HEK293 (cell line): Measurements from ENCODE around the gene SCUBE1.

Source experiments
- FEZF1 ChIP-seq: fragments of 450-650 bp; formaldehyde crosslinking; IDR thresholded peaks from 2 replicates; pipeline ENCODE4 v1.5.1; 2016; ENCODE audit warnings: missing biosample characterization, missing genetic modification characterization
- KLF7 ChIP-seq: fragments of 450-650 bp; formaldehyde crosslinking; IDR thresholded peaks from 2 replicates; pipeline ENCODE4 v1.5.1; 2016; ENCODE audit warnings: missing biosample characterization, missing genetic modification characterization, borderline replicate concordance
- ZBTB17 ChIP-seq: fragments of 450-650 bp; formaldehyde crosslinking; IDR thresholded peaks from 2 replicates; pipeline ENCODE4 v1.5.1; 2016; ENCODE audit warnings: missing biosample characterization, missing genetic modification characterization
- ZNF596 ChIP-seq: fragments of 450-650 bp; IDR thresholded peaks from 2 replicates; pipeline ENCODE4 v1.5.0; 2018; ENCODE audit warnings: missing biosample characterization, mild to moderate bottlenecking, missing genetic modification characterization, moderate library complexity
- TF ChIP-seq, protein P1 (sequence below): fragments of 450-650 bp; formaldehyde crosslinking; IDR thresholded peaks from 2 replicates; pipeline ENCODE4 v1.5.1; 2016; ENCODE audit warnings: missing biosample characterization, missing genetic modification characterization
- TF ChIP-seq, protein P2 (sequence below): fragments of 450-650 bp; formaldehyde crosslinking; IDR thresholded peaks from 2 replicates; pipeline ENCODE4 v1.5.1; 2016; ENCODE audit warnings: missing biosample characterization, missing genetic modification characterization
- TF ChIP-seq, protein P3 (sequence below): fragments of 450-650 bp; formaldehyde crosslinking; optimal IDR thresholded peaks from 2 replicates; pipeline ENCODE3; 2016; ENCODE audit warnings: missing biosample characterization, mild to moderate bottlenecking, missing genetic modification characterization
- TF ChIP-seq, protein P4 (sequence below): fragments of 450-650 bp; formaldehyde crosslinking; IDR thresholded peaks from 2 replicates; pipeline ENCODE4 v1.5.1; 2016; ENCODE audit warnings: missing biosample characterization, missing genetic modification characterization
- TF ChIP-seq, protein P5 (sequence below): fragments of 450-650 bp; formaldehyde crosslinking; IDR thresholded peaks from 2 replicates; pipeline ENCODE4 v1.5.1; 2016; ENCODE audit warnings: missing biosample characterization, missing genetic modification characterization
- TF ChIP-seq, protein P6 (sequence below): fragments of 450-650 bp; IDR thresholded peaks from 2 replicates; pipeline ENCODE4 v1.5.1; 2018; ENCODE audit warnings: missing biosample characterization, mild to moderate bottlenecking, missing genetic modification characterization
- TF ChIP-seq, protein P7 (sequence below): fragments of 450-650 bp; formaldehyde crosslinking; IDR thresholded peaks from 2 replicates; pipeline ENCODE4 v1.5.1; 2016; ENCODE audit warnings: missing biosample characterization, missing genetic modification characterization, borderline replicate concordance
- TF ChIP-seq, protein P8 (sequence below): fragments of 450-650 bp; formaldehyde crosslinking; conservative IDR thresholded peaks from 2 replicates; pipeline ENCODE4 v1.5.1; 2016; ENCODE audit warnings: low read depth, missing biosample characterization, missing genetic modification characterization

The SCUBE1 gene

DNA sequence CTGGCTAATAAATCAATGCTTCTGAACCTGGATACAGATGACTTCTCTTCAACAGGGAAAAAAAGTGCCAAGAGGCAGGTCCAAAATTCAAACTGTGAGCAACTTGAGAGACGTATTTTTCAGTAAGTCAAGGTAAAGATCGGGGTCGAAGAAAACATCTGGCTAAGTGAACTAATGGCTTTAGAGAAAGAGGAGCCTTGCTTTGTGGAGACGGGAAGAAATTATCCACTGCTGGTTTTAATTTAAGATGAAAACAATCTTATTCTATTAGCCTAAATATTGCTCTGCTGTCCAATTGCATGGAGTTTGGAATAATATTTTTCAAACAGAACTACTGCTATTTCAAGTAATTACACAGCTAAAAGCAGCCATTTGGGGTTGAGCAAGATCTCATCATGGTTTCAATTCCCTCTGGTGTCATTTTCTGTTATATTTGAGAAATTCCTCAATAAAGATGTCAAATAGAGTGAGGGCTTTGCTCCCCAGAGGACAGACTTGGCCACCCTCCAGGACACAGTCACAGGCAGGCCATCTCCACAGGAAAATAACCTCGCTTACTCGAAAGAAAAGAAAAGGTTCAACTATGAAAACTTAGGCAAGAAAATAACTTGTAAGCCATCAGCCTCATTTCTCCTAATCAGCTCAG is 29.8 kb downstream of the SCUBE1 start (continued):
- TF ChIP-seq, protein P1, sequence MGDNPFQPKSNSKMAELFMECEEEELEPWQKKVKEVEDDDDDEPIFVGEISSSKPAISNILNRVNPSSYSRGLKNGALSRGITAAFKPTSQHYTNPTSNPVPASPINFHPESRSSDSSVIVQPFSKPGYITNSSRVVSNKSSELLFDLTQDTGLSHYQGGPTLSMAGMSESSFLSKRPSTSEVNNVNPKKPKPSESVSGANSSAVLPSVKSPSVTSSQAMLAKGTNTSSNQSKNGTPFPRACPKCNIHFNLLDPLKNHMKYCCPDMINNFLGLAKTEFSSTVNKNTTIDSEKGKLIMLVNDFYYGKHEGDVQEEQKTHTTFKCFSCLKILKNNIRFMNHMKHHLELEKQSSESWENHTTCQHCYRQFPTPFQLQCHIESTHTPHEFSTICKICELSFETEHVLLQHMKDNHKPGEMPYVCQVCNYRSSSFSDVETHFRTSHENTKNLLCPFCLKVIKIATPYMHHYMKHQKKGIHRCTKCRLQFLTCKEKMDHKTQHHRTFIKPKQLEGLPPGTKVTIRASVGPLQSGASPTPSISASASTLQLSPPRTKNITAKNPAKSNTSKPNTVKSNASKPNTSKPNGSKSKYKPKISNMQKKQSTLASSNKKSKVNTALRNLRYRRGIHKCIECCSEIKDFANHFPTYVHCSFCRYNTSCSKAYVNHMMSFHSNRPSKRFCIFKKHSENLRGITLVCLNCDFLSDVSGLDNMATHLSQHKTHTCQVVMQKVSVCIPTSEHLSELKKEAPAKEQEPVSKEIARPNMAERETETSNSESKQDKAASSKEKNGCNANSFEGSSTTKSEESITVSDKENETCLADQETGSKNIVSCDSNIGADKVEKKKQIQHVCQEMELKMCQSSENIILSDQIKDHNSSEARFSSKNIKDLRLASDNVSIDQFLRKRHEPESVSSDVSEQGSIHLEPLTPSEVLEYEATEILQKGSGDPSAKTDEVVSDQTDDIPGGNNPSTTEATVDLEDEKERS (tag by site-specific recombination) = no peak
- peak; percentile 57; the same call in 1 of the 2 replicates for TF ChIP-seq ZNF596 (tag by site-specific recombination)
- TF ChIP-seq, protein P2, sequence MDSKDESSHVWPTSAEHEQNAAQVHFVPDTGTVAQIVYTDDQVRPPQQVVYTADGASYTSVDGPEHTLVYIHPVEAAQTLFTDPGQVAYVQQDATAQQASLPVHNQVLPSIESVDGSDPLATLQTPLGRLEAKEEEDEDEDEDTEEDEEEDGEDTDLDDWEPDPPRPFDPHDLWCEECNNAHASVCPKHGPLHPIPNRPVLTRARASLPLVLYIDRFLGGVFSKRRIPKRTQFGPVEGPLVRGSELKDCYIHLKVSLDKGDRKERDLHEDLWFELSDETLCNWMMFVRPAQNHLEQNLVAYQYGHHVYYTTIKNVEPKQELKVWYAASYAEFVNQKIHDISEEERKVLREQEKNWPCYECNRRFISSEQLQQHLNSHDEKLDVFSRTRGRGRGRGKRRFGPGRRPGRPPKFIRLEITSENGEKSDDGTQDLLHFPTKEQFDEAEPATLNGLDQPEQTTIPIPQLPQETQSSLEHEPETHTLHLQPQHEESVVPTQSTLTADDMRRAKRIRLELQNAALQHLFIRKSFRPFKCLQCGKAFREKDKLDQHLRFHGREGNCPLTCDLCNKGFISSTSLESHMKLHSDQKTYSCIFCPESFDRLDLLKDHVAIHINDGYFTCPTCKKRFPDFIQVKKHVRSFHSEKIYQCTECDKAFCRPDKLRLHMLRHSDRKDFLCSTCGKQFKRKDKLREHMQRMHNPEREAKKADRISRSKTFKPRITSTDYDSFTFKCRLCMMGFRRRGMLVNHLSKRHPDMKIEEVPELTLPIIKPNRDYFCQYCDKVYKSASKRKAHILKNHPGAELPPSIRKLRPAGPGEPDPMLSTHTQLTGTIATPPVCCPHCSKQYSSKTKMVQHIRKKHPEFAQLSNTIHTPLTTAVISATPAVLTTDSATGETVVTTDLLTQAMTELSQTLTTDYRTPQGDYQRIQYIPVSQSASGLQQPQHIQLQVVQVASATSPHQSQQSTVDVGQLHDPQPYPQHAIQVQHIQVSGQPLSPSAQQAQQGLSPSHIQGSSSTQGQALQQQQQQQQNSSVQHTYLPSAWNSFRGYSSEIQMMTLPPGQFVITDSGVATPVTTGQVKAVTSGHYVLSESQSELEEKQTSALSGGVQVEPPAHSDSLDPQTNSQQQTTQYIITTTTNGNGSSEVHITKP (tag by site-specific recombination) = peak; percentile 18; the same call in 1 of the 2 replicates
- TF ChIP-seq, protein P3, sequence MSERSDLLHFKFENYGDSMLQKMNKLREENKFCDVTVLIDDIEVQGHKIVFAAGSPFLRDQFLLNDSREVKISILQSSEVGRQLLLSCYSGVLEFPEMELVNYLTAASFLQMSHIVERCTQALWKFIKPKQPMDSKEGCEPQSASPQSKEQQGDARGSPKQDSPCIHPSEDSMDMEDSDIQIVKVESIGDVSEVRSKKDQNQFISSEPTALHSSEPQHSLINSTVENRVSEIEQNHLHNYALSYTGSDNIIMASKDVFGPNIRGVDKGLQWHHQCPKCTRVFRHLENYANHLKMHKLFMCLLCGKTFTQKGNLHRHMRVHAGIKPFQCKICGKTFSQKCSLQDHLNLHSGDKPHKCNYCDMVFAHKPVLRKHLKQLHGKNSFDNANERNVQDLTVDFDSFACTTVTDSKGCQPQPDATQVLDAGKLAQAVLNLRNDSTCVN (tag by site-specific recombination) = no peak
- TF ChIP-seq, protein P4, sequence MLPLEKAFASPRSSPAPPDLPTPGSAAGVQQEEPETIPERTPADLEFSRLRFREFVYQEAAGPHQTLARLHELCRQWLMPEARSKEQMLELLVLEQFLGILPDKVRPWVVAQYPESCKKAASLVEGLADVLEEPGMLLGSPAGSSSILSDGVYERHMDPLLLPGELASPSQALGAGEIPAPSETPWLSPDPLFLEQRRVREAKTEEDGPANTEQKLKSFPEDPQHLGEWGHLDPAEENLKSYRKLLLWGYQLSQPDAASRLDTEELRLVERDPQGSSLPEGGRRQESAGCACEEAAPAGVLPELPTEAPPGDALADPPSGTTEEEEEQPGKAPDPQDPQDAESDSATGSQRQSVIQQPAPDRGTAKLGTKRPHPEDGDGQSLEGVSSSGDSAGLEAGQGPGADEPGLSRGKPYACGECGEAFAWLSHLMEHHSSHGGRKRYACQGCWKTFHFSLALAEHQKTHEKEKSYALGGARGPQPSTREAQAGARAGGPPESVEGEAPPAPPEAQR (tag by site-specific recombination) = no peak
- TF ChIP-seq, protein P5, sequence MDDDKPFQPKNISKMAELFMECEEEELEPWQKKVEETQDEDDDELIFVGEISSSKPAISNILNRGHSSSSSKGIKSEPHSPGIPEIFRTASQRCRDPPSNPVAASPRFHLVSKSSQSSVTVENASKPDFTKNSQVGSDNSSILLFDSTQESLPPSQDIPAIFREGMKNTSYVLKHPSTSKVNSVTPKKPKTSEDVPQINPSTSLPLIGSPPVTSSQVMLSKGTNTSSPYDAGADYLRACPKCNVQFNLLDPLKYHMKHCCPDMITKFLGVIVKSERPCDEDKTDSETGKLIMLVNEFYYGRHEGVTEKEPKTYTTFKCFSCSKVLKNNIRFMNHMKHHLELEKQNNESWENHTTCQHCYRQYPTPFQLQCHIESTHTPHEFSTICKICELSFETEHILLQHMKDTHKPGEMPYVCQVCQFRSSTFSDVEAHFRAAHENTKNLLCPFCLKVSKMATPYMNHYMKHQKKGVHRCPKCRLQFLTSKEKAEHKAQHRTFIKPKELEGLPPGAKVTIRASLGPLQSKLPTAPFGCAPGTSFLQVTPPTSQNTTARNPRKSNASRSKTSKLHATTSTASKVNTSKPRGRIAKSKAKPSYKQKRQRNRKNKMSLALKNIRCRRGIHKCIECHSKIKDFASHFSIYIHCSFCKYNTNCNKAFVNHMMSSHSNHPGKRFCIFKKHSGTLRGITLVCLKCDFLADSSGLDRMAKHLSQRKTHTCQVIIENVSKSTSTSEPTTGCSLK (tag by site-specific recombination) = no peak
- TF ChIP-seq KLF7 (tag by site-specific recombination) = no peak
- TF ChIP-seq, protein P6, sequence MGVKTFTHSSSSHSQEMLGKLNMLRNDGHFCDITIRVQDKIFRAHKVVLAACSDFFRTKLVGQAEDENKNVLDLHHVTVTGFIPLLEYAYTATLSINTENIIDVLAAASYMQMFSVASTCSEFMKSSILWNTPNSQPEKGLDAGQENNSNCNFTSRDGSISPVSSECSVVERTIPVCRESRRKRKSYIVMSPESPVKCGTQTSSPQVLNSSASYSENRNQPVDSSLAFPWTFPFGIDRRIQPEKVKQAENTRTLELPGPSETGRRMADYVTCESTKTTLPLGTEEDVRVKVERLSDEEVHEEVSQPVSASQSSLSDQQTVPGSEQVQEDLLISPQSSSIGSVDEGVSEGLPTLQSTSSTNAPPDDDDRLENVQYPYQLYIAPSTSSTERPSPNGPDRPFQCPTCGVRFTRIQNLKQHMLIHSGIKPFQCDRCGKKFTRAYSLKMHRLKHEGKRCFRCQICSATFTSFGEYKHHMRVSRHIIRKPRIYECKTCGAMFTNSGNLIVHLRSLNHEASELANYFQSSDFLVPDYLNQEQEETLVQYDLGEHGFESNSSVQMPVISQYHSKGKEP = 0 out of 2 replicates have a peak, but pooled peaks have one; percentile 52
- TF ChIP-seq ZBTB17 = 0 out of 2 replicates have a peak, but pooled peaks have one; percentile 23
- TF ChIP-seq, protein P7, sequence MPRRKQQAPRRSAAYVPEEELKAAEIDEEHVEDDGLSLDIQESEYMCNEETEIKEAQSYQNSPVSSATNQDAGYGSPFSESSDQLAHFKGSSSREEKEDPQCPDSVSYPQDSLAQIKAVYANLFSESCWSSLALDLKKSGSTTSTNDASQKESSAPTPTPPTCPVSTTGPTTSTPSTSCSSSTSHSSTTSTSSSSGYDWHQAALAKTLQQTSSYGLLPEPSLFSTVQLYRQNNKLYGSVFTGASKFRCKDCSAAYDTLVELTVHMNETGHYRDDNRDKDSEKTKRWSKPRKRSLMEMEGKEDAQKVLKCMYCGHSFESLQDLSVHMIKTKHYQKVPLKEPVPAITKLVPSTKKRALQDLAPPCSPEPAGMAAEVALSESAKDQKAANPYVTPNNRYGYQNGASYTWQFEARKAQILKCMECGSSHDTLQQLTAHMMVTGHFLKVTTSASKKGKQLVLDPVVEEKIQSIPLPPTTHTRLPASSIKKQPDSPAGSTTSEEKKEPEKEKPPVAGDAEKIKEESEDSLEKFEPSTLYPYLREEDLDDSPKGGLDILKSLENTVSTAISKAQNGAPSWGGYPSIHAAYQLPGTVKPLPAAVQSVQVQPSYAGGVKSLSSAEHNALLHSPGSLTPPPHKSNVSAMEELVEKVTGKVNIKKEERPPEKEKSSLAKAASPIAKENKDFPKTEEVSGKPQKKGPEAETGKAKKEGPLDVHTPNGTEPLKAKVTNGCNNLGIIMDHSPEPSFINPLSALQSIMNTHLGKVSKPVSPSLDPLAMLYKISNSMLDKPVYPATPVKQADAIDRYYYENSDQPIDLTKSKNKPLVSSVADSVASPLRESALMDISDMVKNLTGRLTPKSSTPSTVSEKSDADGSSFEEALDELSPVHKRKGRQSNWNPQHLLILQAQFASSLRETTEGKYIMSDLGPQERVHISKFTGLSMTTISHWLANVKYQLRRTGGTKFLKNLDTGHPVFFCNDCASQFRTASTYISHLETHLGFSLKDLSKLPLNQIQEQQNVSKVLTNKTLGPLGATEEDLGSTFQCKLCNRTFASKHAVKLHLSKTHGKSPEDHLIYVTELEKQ = peak; percentile 64; the same call in 1 of the 2 replicates
- peak; percentile 88 for TF ChIP-seq FEZF1 (tag by site-specific recombination)
- TF ChIP-seq, protein P8, sequence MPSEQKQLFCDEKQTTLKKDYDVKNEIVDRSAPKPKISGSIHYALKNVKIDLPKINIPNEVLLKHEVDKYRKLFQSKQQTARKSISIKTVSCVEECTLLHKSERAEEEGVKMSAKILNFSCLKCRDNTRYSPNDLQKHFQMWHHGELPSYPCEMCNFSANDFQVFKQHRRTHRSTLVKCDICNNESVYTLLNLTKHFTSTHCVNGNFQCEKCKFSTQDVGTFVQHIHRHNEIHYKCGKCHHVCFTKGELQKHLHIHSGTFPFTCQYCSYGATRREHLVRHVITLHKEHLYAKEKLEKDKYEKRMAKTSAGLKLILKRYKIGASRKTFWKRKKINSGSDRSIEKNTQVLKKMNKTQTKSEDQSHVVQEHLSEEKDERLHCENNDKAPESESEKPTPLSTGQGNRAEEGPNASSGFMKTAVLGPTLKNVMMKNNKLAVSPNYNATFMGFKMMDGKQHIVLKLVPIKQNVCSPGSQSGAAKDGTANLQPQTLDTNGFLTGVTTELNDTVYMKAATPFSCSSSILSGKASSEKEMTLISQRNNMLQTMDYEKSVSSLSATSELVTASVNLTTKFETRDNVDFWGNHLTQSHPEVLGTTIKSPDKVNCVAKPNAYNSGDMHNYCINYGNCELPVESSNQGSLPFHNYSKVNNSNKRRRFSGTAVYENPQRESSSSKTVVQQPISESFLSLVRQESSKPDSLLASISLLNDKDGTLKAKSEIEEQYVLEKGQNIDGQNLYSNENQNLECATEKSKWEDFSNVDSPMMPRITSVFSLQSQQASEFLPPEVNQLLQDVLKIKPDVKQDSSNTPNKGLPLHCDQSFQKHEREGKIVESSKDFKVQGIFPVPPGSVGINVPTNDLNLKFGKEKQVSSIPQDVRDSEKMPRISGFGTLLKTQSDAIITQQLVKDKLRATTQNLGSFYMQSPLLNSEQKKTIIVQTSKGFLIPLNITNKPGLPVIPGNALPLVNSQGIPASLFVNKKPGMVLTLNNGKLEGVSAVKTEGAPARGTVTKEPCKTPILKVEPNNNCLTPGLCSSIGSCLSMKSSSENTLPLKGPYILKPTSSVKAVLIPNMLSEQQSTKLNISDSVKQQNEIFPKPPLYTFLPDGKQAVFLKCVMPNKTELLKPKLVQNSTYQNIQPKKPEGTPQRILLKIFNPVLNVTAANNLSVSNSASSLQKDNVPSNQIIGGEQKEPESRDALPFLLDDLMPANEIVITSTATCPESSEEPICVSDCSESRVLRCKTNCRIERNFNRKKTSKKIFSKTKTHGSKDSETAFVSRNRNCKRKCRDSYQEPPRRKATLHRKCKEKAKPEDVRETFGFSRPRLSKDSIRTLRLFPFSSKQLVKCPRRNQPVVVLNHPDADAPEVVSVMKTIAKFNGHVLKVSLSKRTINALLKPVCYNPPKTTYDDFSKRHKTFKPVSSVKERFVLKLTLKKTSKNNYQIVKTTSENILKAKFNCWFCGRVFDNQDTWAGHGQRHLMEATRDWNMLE (tag by site-specific recombination) = no peak
